Ovary (tissue), 3 donors: ENCODE data around the gene MAP7D3.

Experiments used
- POLR2A ChIP-seq: fragments of 450-650 bp; IDR thresholded peaks from one replicate; pipeline ENCODE4 v1.6.1; 2017; ENCODE audit warnings: antibody characterized with exemption, mild to moderate bottlenecking, moderate library complexity
- TF ChIP-seq, protein P1 (sequence below), 3 donors: fragments of 450-650 bp in 2 of 3; fragments of 200-600 bp in 1 of 3; IDR thresholded peaks; one replicate each; pipeline versions ENCODE4 v1.5.1 to v1.8.0; 2016 to 2022; ENCODE audit warnings: antibody characterized with exemption in 3 of 3, mild to moderate bottlenecking in 1 of 3
- donor health status: DM: no; HTN: no; CAD: no.

DNA sequence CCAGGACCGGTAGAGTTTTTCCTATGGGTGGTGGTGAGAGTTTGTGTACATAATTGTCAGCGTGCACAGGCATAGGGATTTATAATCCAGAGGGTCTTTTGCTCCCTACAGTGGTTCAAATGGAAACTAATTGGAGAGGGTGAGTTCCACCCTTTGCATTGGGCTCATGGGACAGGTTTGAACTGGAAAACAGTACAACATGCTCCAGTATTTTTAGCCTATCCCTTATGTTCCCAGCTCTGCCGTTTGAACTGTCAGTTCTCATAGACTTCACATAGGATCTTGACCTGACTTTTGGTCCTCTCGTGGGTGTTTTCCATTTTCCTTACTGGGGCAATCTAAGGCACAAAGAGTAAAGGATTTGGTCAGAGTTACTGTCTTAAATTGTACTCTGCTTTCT is 72.1 kb downstream of the MAP7D3 start:
- TF ChIP-seq, protein P1, sequence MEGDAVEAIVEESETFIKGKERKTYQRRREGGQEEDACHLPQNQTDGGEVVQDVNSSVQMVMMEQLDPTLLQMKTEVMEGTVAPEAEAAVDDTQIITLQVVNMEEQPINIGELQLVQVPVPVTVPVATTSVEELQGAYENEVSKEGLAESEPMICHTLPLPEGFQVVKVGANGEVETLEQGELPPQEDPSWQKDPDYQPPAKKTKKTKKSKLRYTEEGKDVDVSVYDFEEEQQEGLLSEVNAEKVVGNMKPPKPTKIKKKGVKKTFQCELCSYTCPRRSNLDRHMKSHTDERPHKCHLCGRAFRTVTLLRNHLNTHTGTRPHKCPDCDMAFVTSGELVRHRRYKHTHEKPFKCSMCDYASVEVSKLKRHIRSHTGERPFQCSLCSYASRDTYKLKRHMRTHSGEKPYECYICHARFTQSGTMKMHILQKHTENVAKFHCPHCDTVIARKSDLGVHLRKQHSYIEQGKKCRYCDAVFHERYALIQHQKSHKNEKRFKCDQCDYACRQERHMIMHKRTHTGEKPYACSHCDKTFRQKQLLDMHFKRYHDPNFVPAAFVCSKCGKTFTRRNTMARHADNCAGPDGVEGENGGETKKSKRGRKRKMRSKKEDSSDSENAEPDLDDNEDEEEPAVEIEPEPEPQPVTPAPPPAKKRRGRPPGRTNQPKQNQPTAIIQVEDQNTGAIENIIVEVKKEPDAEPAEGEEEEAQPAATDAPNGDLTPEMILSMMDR (IDR thresholded peaks at IDR 0.05) = no peak
- TF ChIP-seq POLR2A = no peak
